Measurements from ENCODE around the gene MRPL54.
"Not testable (repeated sequence)": the region's sequence is repeated elsewhere in the genome, so short reads cannot be mapped to it uniquely, and the experiment has no call there.

The MRPL54 gene

DNA sequence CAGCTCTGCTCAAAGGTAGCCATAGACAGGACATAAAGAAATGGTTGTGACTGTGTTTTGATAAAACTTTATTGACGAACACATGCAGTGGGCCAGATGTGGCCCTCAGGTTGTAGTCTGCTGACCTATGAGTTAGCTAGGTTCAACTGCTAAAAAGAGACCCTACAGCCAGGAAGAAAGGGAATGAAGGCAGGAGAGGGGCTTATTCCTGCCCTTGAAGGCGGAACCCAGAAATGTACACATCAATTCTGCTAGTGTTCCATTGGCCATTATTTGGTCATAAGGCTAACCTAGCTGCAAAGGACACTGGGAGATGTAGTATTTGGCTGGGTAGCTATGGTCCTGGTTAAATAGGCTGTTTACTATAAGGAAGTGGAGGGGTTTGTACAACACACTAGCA is 19.0 kb upstream of the MRPL54 start:
- DNase-seq: no peak

DNA sequence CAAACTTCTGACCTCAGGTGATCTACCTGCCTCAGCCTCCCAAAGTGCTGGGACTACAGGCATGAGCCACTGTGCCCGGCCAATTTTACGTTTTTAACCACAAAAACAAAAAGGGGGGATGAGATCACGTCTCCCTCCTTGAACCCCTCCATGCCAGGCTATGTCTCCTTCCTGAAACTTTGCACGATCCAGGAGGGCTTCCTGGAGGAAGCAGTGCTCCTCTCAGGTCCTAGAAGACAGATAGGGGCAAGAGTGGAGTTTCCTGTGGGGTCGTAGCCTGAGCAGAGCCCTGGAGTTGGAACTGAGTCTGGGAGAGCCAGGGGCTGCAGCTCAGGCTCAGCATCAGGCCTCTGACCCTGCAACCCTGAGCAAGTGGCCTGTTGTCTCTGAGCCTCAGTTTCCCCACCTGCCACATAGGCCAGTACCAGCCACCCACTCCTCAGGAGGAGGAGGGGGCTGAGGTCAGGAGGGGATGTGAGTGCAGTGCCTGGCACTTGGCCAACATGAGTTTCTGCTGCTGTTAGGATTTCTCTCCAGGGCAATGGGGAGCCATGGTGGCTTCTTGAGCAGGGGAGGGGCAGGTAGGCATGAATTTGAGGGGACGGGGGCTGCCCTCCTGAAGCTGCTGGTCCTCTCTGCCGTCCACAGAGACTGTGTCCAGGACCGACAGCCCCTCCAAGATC is 17.0 kb upstream of the MRPL54 start:
- DNase-seq: no peak

DNA sequence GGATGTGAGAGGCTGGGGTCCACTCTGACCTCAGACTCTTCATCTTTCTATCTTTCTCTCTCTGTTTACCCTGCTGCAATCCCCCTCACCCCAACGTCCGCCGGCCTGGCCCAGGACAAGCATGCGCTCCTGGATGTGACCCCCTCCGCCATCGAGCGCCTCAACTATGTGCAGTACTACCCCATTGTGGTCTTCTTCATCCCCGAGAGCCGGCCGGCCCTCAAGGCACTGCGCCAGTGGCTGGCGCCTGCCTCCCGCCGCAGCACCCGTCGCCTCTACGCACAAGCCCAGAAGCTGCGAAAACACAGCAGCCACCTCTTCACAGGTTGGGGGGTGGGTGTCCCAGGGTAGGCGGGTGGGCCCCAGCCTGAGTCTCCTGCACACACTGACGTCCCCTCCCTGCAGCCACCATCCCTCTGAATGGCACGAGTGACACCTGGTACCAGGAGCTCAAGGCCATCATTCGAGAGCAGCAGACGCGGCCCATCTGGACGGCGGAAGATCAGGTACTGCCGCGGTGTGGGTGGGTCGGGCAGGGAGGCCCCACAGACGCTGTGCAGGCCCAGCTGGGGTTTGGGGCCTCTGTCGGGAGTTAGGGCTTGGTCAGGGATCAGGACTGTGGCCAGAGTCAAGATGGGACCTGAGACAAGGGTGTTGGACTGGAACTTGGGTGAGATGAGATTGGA is 16.0 kb upstream of the MRPL54 start:
- DNase-seq: no peak

DNA sequence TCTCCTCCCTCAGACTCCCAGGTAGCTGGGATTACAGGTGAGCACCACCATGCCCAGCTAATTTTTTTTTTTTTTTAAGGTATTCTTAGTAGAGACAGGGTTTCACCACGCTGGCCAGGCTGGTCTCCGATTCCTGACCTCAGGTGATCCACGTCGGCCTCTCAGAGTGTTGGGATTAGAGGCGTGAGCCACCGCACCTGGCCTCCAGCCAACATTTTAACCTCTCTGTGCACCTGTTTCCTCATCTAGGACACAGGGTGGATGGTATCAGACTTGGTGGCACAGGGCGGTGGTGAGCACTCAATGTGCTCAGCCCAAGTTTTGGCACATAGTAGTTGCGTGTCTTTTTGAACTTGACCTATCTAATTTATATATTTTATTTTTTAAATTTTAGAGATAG is 13.5 kb upstream of the MRPL54 start:
- no peak for DNase-seq

DNA sequence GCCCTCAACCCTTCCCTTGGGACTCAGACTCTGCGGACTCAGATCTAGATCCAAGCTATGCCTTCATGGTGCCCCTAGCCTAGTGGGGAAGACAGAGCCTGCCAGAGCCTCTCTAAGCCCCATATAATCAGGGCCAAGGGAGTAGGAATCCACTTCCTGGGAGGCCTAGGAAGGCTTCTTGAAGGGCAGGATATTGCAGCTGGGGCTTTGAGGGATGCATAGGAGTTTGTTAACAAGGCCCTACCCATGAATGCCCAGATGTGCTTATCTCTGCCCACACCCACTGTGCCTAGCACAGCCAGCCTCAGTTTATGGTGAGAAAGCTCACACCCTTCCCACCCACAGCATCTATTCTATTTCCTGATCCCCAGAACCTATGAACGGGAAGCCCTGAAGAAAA is 12.3 kb upstream of the MRPL54 start:
- DNase-seq: no peak

DNA sequence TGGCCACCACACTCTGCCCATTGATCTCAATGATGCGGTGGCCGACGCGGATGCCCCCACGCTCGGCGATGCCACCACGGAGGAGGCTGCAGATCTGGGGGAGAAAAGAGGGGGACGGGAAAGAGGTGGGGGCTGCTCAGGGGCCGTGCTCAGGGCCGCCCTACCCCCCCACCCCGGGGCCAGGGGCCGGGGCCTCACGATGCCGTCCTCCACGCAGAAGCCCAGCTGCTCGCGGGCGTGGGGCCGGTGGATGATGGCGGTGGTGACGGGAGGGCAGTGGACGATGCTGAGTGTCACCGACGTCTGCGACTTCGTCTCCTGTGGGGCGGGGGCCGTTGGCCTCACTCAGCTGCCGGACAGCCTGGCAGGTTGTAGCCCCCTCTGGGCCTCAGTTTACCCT is 11.2 kb upstream of the MRPL54 start:
- DNase-seq: no peak

DNA sequence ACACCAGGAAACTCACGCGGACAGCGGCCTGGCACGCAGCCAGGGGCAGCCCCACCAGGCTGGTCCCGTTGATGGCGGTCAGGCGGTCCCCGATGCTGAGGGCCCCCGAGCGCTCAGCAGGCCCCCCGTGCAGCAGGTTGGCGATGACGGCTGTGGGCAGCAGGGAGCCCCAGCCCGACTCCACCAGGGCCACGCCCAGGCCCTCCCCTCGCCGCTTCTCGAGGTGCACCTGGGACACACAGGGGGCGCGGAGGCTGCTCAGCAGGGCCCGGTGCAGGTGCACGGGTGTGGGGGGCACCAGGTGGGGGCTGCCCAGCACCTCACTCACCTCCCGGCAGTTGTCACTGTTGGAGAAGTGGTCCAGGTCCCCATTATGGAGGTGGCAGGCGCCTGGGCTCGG is 10.0 kb upstream of the MRPL54 start:
- no peak for DNase-seq

DNA sequence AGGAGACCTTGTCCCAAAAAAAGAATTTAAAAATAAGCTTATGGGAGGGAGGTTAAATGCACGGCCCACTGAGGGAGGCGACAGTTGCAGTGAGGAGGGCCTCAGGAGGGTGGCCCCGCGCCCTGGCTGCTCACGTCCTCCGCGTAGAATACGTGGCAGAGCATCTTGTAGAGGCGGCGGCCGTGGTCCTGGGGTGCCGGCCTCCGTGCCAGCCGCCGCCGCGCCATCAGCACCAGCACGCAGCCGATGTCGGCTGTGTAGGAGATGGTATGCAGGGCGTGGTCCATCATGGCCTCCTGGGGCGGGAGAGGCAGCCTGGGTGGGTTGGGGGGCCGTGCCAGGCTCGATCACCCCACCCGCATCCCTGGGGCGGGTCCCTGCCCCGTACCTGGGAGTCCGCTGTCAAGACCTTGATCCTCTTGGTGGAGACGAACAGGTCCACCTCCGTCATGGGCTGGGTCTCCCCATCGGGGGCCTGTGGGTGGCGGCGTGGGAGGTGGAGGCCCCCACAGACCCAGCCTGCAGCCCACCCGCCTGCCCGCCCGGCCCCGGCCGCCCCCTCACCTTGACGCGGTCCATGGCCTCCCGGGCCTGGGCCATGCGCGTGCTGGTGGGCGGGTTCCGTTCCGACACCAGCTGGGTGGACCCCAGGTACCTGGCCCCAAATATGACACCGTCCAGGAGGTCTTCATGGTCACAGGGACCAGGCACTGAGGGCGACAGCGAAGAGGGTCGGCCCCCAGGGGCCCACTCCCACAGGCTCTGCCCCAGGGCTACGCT is 8.7 kb upstream of the MRPL54 start:
- no peak for DNase-seq

DNA sequence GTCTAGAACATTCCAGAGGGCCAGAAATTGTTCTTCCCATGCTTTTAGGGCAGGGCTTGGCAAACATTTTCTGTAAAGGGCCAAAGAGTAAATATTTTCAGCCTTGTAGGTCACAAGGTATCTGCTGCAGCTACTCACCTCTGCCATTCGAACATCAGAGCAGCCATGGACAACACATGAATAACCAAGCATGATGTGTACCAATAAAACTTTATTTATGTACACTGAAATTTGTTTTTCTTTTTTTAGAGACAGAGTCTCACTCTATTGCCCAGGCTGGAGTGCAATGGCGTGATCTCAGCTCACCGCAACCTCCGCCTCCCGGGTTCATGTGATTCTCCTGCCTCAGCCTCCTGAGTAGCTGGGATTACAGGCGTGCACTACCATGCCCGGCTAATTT is 4.8 kb upstream of the MRPL54 start:
- DNase-seq: not testable (repeated sequence)

DNA sequence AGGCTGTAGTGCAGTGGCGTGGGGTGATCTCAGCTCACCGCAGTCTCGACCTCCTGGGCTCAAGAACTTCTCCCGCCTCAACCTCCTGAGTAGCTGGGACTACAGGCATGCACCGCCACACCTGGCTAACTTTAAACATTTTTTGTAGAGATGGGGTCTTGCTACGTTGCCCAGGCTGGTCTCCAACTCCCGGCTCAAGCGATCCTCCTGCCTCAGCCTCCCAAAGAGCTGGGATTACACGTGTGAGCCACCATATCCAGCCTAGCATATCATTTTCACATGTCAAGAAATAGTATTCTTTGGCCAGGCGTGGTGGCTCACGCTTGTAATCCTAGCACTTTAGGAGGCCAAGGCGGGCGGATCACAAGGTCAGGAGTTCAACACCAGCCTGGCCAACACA is 4.2 kb upstream of the MRPL54 start:
- DNase-seq: not testable (repeated sequence)

DNA sequence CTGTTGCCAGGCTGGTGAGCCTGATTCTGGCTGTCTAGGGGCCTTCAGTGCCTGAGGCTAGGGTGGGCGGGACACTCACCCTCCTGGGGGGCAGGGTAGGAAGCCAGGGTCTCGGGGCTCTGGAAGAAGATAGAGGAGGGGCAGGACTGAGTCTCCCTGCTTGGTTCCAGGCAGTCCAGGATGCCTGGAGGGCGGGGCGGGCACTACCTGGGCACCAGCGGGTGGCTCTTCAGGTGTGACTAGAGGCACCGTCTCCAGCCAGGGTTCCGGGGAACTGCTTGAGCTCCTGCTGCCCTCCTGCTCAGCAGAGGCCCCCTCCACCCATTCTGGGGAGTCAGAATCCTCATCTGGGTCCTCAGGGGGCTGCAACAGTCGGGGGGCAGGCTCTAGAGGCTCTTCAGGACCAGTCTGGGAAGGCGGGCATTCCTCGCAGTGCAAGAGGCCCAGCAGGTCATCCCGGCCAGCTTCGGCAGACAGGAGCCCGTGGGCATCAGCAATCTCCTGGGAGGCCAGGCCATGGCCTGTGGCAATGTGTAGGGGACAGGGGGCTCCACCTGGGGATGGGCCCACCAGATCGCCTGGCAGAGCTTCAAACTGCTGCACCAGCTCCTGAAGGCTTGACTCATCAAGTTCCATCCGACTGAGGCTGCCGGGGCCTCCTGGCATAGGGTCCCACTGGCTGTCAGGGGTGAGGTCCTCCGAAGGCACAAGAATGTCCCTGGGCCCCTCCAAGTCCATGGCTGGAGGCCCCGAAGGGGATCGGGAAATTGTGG is 2.8 kb upstream of the MRPL54 start:
- no peak for DNase-seq

DNA sequence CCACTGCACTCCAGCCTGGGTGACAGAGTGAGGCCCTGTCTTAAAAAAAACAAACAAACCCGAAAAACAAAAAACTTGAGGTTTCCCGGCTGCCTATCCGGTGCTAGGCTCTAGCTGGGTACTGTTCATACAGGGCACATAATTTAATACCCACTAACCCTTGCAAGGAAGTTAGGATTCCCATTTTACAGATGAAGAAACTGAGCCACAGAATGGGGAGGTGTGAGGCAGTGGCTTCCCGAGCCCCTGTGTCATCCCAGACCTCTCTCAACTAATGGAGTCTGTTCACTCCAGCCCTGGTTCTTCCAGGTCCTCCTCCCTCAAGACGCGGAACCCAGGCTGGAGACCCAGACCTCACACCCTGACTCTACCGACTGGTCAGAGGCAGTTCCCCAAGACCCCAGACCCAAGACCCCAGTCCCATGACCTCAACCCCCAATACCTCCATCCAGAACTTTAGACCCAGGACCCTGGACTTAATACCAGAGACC is 1.6 kb upstream of the MRPL54 start:
- DNase-seq: no peak

DNA sequence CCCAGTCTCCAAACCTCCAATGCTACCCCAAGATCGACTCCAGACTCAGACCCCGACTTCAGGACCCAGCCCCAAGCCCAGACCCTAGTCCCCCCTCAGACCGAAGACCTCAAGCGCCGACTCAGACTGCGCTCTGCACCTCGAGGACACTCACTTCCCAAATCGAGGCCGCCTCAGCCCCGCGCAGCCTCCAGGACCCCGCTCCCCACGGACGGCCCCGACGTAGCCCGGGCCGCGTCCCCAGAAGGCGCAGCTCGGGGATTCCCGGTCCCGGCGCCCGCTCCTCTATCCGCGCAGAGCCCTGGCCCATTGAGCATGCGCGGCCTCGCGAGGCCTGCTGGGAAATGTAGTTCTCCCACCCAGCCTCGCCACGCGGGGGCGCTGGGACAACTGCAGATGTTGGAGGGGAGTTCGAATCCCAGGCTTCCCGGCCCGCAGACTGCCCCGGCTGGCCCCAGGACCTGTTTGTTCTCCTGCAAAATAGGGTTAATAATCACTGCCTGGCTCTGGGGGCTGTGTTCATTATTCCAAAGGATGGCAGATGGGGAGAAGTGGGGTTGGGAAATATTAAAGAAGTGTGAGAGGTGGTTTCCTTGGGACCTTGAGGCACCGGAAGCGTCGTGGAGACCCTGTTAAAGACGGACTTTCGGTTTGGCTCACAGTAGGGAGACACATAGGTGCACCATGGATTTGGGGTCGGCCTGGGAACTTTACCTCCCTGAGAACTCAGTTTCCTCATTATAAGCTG is 926 bp upstream of the MRPL54 start, which contains the start of gene APBA3:
Gene APBA3, minus strand, starts transcription at position 311 of the 748 bp plus-strand sequence. CDS start 1,428 bp downstream, outside the sequence.
- DNase-seq: peak; percentile 13

DNA sequence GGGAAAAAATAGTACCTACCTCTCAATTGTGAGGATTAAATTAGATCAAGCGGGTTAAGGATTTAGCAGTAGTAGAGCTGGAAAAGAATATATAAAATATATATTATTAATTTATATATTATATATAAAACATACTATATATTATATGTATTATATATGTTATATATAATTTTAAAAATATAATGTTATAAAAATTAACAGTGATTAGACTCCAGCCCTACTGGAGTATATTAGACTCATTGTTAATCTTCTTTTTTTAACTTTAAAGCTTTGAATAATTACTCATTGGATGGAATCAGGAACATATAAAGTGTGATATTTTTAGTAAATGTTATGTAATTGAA is 380 bp upstream of the MRPL54 start:
- DNase-seq: no peak

DNA sequence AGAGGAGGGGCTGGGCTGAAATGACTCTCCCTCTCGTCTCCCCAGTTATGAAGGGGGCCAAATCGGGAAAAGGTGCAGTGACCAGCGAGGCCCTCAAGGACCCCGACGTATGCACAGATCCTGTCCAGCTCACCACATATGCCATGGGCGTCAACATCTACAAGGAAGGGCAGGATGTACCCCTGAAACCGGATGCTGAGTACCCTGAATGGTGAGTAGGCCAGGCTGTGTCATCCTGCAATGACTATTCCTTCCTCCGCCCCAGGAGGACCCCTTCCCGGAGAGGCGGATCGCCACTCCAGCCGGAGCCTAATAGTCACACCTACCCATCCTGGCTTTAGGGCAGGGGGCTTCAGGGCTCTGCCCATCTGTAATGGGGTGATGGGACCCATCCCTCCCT is 2.6 kb downstream of the MRPL54 start:
- no peak for DNase-seq

DNA sequence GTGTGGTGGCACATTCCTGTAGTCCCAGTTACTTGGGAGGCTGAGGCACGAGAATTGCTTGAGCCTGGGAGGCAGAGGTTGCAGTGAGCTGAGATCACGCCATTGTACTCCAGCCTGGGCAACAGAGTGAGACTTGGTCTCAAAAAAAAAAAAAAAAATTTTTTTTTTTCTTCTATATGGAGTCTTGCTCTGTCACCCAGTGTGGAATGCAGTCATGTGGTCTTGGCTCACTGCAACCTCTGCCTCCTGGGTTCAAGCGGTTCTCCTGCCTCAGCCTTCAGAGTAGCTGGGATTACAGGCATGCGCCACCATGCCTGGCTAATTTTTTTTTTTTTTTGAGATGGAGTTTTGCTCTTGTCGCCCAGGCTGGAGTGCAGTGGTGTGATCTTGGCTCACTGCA is 3.3 kb downstream of the MRPL54 start:
- not testable (repeated sequence) for DNase-seq

DNA sequence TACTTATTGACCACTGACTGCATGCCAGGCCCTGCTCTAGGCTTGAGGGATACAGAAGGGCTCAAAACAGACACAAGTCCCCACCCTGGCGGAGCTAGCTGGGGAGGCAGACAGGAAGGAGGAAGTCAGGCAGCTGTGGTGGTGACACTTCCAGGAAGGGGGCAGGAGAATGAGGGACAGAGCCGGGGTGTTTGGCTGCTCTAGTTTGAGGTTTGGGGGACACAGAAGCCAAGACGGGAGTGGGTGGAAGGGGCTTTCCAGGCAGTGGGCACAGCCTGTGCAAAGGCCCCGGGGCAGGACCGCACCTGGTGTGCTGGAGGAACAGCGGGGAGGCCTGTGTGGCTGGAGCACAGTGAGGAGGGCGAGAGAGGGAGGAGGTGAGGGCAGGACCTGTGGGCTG is 4.0 kb downstream of the MRPL54 start:
- no peak for DNase-seq

DNA sequence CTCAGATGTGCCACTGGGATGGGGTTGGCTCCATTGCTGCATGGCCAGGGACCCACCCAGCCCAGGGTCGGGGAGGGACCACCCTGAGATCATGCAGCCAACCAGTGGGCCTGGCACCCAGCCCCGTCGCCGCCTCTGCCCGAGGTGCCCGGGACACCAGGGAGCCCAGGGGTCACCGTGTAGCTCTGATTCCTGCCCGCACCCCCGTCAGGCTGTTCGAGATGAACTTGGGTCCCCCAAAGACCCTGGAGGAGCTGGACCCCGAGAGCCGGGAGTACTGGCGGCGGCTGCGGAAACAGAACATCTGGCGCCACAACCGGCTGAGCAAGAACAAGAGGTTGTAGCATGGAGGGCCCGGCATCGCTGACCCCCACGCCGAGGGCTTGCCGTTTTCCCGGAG is 4.6 kb downstream of the MRPL54 start:
- DNase-seq: no peak

DNA sequence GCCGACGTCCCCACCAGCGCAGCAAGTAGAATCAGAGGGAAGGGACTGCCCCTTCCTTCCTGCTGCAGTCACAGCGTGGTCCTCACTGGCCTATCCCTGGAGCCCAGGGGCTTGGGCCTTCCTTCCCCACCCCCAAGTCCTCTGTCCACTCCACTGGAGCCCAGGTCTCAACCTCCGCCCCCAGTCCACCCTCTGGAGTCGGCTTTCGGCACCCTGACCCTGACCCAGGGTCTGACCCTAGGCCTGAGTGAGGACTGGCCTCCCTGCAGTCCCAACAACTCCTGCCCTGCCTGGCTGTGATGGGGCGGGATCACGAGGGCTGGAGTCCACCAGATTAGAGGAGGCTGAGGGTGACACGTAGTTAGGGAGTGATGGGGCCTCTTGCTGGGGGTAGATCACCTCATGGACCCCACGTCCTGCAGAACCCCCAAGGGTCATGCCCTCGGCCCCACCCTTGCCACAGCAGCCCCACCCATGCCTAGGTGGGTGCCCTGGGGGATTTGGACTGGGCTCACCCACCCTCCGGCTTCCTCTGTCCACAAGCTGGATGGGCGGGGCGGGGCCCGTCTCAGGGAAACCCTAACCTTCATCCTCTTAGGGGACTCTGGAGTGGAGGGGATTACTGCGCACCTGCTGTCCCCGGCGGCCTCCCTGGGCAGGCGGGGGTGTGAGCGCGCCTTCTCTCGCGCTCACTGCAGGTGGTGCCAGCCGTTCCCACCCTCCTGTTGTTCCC is 5.7 kb downstream of the MRPL54 start:
- DNase-seq: no peak

DNA sequence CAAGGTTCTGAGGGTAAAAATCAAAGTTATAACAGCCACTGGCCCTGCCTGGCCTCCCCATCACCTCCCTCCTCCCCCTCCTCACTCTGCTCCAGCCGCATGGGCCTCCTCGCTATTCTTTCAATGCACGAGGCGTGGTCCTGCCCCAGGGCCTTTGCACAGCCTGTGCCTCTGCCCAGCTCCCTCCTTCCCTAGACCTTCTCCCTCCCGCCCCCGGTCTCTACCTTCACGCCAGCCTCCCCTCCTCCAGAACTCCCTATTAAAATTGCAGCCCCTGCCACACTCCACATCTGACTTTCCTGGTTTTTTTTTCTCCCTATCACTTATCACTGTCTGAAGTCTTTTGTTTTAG is 6.2 kb downstream of the MRPL54 start:
- no peak for DNase-seq

DNA sequence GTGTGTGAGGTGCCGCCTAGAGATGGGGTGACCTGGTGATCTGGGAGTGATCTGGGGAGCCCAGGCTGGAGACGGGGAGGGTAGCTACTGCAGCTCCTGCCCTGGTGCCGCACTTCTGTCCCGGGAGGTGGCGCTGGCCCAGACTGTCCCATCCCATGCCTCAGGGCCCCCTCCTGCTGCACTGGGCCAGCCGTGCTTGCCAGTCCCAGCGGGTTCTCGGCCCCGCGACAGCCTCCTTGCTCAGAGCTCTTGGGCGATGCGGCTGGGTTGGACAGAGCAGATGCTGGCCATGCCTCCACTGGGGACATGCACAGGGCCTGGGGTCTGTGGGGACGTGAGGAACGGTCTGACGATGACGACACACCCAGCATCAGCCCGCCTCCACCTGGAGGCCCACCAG is 7.0 kb downstream of the MRPL54 start:
- no peak for DNase-seq

Measured in NCI-H187 treated with DMSO at 0.1 percent for 48 hours (cell line).